ENCODE measurements around the gene ARL2.

ARL2 gene

DNA sequence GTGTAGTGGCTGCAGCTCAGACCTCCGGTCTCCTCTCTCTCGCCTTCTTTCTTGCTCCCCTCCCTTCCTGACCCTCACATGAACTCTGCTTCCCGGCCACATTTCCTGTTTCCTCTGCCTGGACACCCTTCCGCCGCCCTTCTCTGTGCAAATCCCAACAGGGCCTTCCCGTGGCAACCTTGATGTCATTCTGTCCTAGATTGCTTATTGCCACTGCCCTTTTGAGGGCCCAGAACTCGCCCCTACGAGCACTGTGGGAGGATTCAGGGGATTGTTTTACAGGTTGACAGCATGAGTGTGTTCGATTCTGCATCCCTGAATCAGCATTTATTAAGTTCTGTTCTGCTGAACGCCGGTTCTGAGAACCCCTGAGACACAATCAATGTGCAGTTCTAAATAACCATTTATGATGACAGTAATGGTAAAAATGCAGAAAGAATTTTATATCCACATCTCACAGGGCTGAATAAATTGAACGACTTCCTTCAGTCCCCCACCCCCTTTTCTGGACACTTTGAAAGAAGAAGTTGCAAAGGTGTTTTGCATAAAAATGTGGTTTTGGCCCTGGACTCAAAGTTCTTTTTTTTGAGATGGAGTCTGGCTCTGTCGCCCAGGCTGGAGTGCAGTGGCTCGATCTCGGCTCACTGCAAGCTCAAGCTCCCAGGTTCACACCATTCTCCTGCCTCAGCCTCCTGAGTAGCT, 23.6 kb upstream of the ARL2 start:
- Histone ChIP-seq H3K4me3 (ENCODE audit: low read length) (no peak overlapping the region), H3K23ac (ENCODE audit: low read length) (no peak overlapping the region), H3K56ac (ENCODE audit: low read length) (no peak overlapping the region), H3K27me3 (ENCODE audit: insufficient read depth, low read length, poor library complexity) (no peaks in the 10 kb centered on the region), H3K79me1 (ENCODE audit: low read length) (no peaks in the 10 kb centered on the region), H3K36me3 (ENCODE audit: control insufficient read depth, insufficient read depth, low read length) (no peaks in the 10 kb centered on the region), H3K27ac (ENCODE audit: low read depth, low read length) (no peak overlapping the region), H3K4me1 (ENCODE audit: control insufficient read depth, low read depth, low read length) (no peaks in the 10 kb centered on the region), H2BK15ac (replicated peaks; ENCODE audit: low read depth) (no peak overlapping the region), H4K8ac (ENCODE audit: low read depth, low read length) (no peak overlapping the region), H3K18ac (ENCODE audit: low read length) (no peak overlapping the region), H3K79me2 (ENCODE audit: control insufficient read depth, insufficient read depth, low read length) (no peaks in the 10 kb centered on the region), H2BK120ac (ENCODE audit: low read depth, low read length) (no peak overlapping the region), H3K4me2 (ENCODE audit: low read length) (no peak overlapping the region), H2BK5ac (ENCODE audit: low read length) (no peak overlapping the region), H3K4ac (ENCODE audit: low read depth, low read length) (no peak overlapping the region), H4K5ac (ENCODE audit: low read length) (no peak overlapping the region), H2AK5ac (ENCODE audit: low read length) (no peak overlapping the region), H3K9ac (ENCODE audit: low read length) (no peak overlapping the region)
- WGBS (ENCODE audit: extremely low coverage, insufficient coverage, low lambda C conversion rate), result no CpG with 5 or more reads among the region's 15 CpGs
- DNase-seq, result no peak

DNA sequence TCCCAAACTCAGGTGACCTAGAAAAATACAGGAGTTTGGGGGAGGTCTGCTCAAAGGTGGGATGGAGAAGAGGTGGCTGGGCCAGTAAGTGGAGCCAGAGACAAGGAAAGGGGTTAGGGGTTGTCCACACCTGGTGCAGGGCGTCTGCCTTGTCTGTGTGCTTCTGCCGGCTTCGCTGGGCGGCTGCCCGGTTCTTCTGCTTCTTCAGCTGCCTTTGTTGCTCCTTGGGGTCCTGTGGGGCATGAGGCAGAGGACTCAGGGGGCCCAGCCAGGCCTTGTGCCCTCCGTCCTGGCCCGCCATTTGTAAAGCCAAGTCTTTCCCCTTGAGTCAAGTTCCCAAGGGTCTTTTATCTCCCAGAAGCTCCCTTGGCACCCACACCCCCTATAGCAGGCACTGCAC, 19.6 kb upstream of the ARL2 start:
- H3K18ac ChIP-seq (ENCODE audit: low read length), result no peak overlapping the region
- H2BK15ac ChIP-seq (replicated peaks; ENCODE audit: low read depth), result no peak overlapping the region
- no peak for DNase-seq
- H3K23ac ChIP-seq (ENCODE audit: low read length), result no peak overlapping the region
- H3K56ac ChIP-seq (ENCODE audit: low read length), result no peak overlapping the region
- no peak overlapping the region for H2BK5ac ChIP-seq (ENCODE audit: low read length)
- H4K8ac ChIP-seq (ENCODE audit: low read depth, low read length), result no peak overlapping the region
- no CpG with 5 or more reads among the region's 7 CpGs for WGBS (ENCODE audit: extremely low coverage, insufficient coverage, low lambda C conversion rate)
- H3K27ac ChIP-seq (ENCODE audit: low read depth, low read length), result no peak overlapping the region
- no peaks in the 10 kb centered on the region for H3K27me3 ChIP-seq (ENCODE audit: insufficient read depth, low read length, poor library complexity)
- H3K4me3 ChIP-seq (ENCODE audit: low read length), result no peak overlapping the region
- no peak overlapping the region for H3K4me2 ChIP-seq (ENCODE audit: low read length)
- H3K36me3 ChIP-seq (ENCODE audit: control insufficient read depth, insufficient read depth, low read length), result no peaks in the 10 kb centered on the region
- no peak overlapping the region for H3K9ac ChIP-seq (ENCODE audit: low read length)
- H3K4me1 ChIP-seq (ENCODE audit: control insufficient read depth, low read depth, low read length), result peaks cover 2% of the 10 kb centered on the region
- H4K5ac ChIP-seq (ENCODE audit: low read length), result no peak overlapping the region
- H2AK5ac ChIP-seq (ENCODE audit: low read length), result no peak overlapping the region
- no peak overlapping the region for H2BK120ac ChIP-seq (ENCODE audit: low read depth, low read length)
- H3K79me2 ChIP-seq (ENCODE audit: control insufficient read depth, insufficient read depth, low read length), result no peaks in the 10 kb centered on the region
- H3K4ac ChIP-seq (ENCODE audit: low read depth, low read length), result no peak overlapping the region
- no peaks in the 10 kb centered on the region for H3K79me1 ChIP-seq (ENCODE audit: low read length)

DNA sequence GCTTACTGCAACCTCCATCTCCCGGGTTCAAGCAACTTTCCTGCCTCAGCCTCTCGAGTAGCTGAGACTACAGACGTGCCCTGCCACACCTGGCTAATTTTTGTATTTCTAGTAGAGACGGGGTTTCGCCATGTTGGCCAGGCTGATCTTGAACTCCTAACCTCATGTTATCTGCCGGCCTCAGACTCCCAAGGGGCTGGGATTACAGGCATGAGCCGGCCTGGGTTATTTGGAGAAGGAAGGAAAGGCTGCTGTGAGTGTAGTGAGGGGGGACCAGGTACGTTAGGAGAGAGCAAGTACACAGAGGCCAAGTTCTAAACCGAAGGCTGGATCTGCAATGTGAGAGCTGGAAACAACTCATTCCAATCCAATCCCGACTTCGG, 17.6 kb upstream of the ARL2 start:
- no peaks in the 10 kb centered on the region for H3K36me3 ChIP-seq (ENCODE audit: control insufficient read depth, insufficient read depth, low read length)
- H3K56ac ChIP-seq (ENCODE audit: low read length), result peak overlapping the region; percentile 80
- no peak overlapping the region for H3K4me3 ChIP-seq (ENCODE audit: low read length)
- H2BK15ac ChIP-seq (replicated peaks; ENCODE audit: low read depth), result no peak overlapping the region
- no peak overlapping the region for H3K23ac ChIP-seq (ENCODE audit: low read length)
- no peak overlapping the region for H2AK5ac ChIP-seq (ENCODE audit: low read length)
- no peak overlapping the region for H3K27ac ChIP-seq (ENCODE audit: low read depth, low read length)
- no CpG with 5 or more reads among the region's 11 CpGs for WGBS (ENCODE audit: extremely low coverage, insufficient coverage, low lambda C conversion rate)
- no peaks in the 10 kb centered on the region for H3K79me2 ChIP-seq (ENCODE audit: control insufficient read depth, insufficient read depth, low read length)
- no peak overlapping the region for H4K5ac ChIP-seq (ENCODE audit: low read length)
- no peak overlapping the region for H3K4ac ChIP-seq (ENCODE audit: low read depth, low read length)
- H4K8ac ChIP-seq (ENCODE audit: low read depth, low read length), result no peak overlapping the region
- no peak overlapping the region for H3K4me2 ChIP-seq (ENCODE audit: low read length)
- H3K18ac ChIP-seq (ENCODE audit: low read length), result no peak overlapping the region
- H3K4me1 ChIP-seq (ENCODE audit: control insufficient read depth, low read depth, low read length), result peaks cover 2% of the 10 kb centered on the region
- no peak overlapping the region for H2BK5ac ChIP-seq (ENCODE audit: low read length)
- DNase-seq, result no peak
- H2BK120ac ChIP-seq (ENCODE audit: low read depth, low read length), result no peak overlapping the region
- no peaks in the 10 kb centered on the region for H3K79me1 ChIP-seq (ENCODE audit: low read length)
- H3K27me3 ChIP-seq (ENCODE audit: insufficient read depth, low read length, poor library complexity), result no peaks in the 10 kb centered on the region
- H3K9ac ChIP-seq (ENCODE audit: low read length), result peak overlapping the region; percentile 49

DNA sequence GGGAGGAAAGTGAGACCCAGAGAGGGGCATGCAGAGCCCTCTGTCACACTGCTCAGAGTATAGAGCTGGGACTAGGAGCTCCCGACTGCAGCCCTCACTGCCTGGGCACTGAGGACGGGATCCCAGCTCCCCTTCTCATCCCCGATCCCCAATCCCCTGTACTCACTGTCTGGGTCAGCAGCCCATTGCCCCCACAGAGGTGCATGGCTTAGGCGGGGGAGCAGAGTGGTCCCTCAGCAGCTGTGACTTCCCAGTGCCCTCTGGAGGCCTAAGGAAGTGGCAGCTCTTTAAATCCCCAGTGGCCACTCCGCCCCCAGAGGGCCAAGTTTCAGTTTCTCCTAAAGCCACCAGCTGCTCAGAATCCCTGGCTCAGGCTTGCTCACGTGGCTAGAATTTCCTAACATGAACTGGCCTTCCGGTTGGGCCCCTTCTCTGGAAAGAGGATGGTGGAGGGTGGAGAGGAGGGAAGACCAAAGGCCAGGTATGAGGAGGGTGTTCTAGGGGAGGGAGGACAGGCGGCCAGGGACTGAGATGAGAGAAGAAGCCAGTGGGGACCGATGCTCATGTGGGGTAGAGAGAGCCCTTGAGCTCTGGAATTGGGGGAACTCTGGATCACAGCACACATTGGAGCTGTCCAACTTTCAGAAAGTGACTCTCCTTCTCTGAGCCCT, 17.1 kb upstream of the ARL2 start, which contains the start of gene BATF2:
Gene BATF2 (minus strand): TSS at position 262 of the 671 bp plus-strand sequence. CDS start 57 bp downstream, at position 205.
- no peaks in the 10 kb centered on the region for H3K79me2 ChIP-seq (ENCODE audit: control insufficient read depth, insufficient read depth, low read length)
- H3K4me3 ChIP-seq (ENCODE audit: low read length), result no peak within 1 kb of the TSS
- no peak within 1 kb of the TSS for H3K23ac ChIP-seq (ENCODE audit: low read length)
- no peak within 1 kb of the TSS for H2BK15ac ChIP-seq (replicated peaks; ENCODE audit: low read depth)
- DNase-seq, result peak; percentile 93
- H3K79me1 ChIP-seq (ENCODE audit: low read length), result no peaks in the 10 kb centered on the region
- H3K27ac ChIP-seq (ENCODE audit: low read depth, low read length), result no peak within 1 kb of the TSS
- no peak within 1 kb of the TSS for H2AK5ac ChIP-seq (ENCODE audit: low read length)
- no peak within 1 kb of the TSS for H3K4me2 ChIP-seq (ENCODE audit: low read length)
- no CpG with 5 or more reads among the region's 9 CpGs for WGBS (ENCODE audit: extremely low coverage, insufficient coverage, low lambda C conversion rate)
- H4K5ac ChIP-seq (ENCODE audit: low read length), result no peak within 1 kb of the TSS
- no peak within 1 kb of the TSS for H4K8ac ChIP-seq (ENCODE audit: low read depth, low read length)
- no peak within 1 kb of the TSS for H2BK120ac ChIP-seq (ENCODE audit: low read depth, low read length)
- peaks cover 2% of the 10 kb centered on the region for H3K4me1 ChIP-seq (ENCODE audit: control insufficient read depth, low read depth, low read length)
- H3K27me3 ChIP-seq (ENCODE audit: insufficient read depth, low read length, poor library complexity), result no peaks in the 10 kb centered on the region
- peak within 1 kb of the TSS; percentile 49 for H3K9ac ChIP-seq (ENCODE audit: low read length)
- peak within 1 kb of the TSS; percentile 80 for H3K56ac ChIP-seq (ENCODE audit: low read length)
- H3K18ac ChIP-seq (ENCODE audit: low read length), result no peak within 1 kb of the TSS
- no peak within 1 kb of the TSS for H2BK5ac ChIP-seq (ENCODE audit: low read length)
- H3K36me3 ChIP-seq (ENCODE audit: control insufficient read depth, insufficient read depth, low read length), result no peaks in the 10 kb centered on the region
- H3K4ac ChIP-seq (ENCODE audit: low read depth, low read length), result no peak within 1 kb of the TSS

DNA sequence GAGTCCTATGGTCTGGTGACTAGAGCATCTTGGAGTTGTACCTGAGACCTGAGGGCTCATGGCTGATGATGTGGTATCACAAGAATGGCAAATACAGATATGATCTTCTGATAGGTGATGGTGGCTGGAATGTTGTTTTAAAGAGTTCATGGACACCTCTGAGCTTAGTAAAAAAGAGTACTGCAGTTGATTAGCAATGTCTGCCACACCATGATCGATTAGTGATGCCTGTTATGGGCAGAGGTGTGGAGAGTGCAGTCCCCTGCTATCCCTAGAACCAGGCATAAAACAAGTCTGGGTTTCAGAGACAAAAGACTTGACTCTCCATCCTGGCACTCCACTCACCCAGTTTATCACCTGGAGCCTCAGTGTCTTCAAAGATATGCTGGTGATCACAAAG, 15.8 kb upstream of the ARL2 start:
- H3K56ac ChIP-seq (ENCODE audit: low read length), result no peak overlapping the region
- H2BK5ac ChIP-seq (ENCODE audit: low read length), result no peak overlapping the region
- no peak overlapping the region for H3K4ac ChIP-seq (ENCODE audit: low read depth, low read length)
- H3K79me1 ChIP-seq (ENCODE audit: low read length), result no peaks in the 10 kb centered on the region
- no peak overlapping the region for H3K4me3 ChIP-seq (ENCODE audit: low read length)
- no peaks in the 10 kb centered on the region for H3K36me3 ChIP-seq (ENCODE audit: control insufficient read depth, insufficient read depth, low read length)
- no peak overlapping the region for H3K4me2 ChIP-seq (ENCODE audit: low read length)
- no peak overlapping the region for H4K5ac ChIP-seq (ENCODE audit: low read length)
- H4K8ac ChIP-seq (ENCODE audit: low read depth, low read length), result no peak overlapping the region
- peak; percentile 48 for DNase-seq
- no peak overlapping the region for H2BK120ac ChIP-seq (ENCODE audit: low read depth, low read length)
- no peaks in the 10 kb centered on the region for H3K27me3 ChIP-seq (ENCODE audit: insufficient read depth, low read length, poor library complexity)
- no peak overlapping the region for H3K27ac ChIP-seq (ENCODE audit: low read depth, low read length)
- H3K79me2 ChIP-seq (ENCODE audit: control insufficient read depth, insufficient read depth, low read length), result no peaks in the 10 kb centered on the region
- no peak overlapping the region for H2AK5ac ChIP-seq (ENCODE audit: low read length)
- WGBS (ENCODE audit: extremely low coverage, insufficient coverage, low lambda C conversion rate), result no CpG with 5 or more reads among the region's 1 CpG
- H2BK15ac ChIP-seq (replicated peaks; ENCODE audit: low read depth), result no peak overlapping the region
- H3K23ac ChIP-seq (ENCODE audit: low read length), result no peak overlapping the region
- H3K4me1 ChIP-seq (ENCODE audit: control insufficient read depth, low read depth, low read length), result peaks cover 2% of the 10 kb centered on the region
- H3K18ac ChIP-seq (ENCODE audit: low read length), result no peak overlapping the region
- no peak overlapping the region for H3K9ac ChIP-seq (ENCODE audit: low read length)

All from mesendoderm (in vitro differentiated cells).